Daoy (cell line): ENCODE data around the gene UBE2G2. TPM values are rescaled to one million over a fixed set of nuclear protein-coding genes. Genes with fewer than 3 reads are reported as not detected.
A peak's percentile ranks its signal among the peaks of the same experiment; 100 is the strongest.

Source experiments
- DNase-seq: peaks from one replicate; pipeline ENCODE4 v3.0.0-alpha.2; 2015; ENCODE audit warnings: low read depth
- total RNA-seq: library from RNA; depleted of rRNA; stranded (reverse); fragments of >200 nt; shearing (Covaris generic); gene quantifications from 2 replicates; pipeline ENCODE4 v1.2.3, GENCODE V29; 2014; rRNA removed

UBE2G2 gene
- 90.1 and 152 TPM in 2 replicates for total RNA-seq

- DNase-seq: peak; percentile 91
Observed at GRCh38 chr21:44801468-44802395, at the start of gene UBE2G2. TSS of gene UBE2G2 (minus strand) at chr21:44801820. CDS start at chr21:44801748, 72 bp downstream.

GRCh38 chr21:44850905-44851657, 49.5 kb upstream of the UBE2G2 start:
- no peak for DNase-seq

- DNase-seq: no peak
Observed at GRCh38 chr21:44850208-44850800, 48.7 kb upstream of the UBE2G2 start.

- no peak for DNase-seq
Observed at GRCh38 chr21:44849616-44850130, 48.1 kb upstream of the UBE2G2 start.

GRCh38 chr21:44848821-44849521, 47.4 kb upstream of the UBE2G2 start:
- no peak for DNase-seq

- DNase-seq: no peak
Observed at GRCh38 chr21:44847261-44848056, 45.8 kb upstream of the UBE2G2 start.

GRCh38 chr21:44846485-44847260, 45.1 kb upstream of the UBE2G2 start:
- DNase-seq: peak; percentile 57

- no peak for DNase-seq
Observed at GRCh38 chr21:44846224-44846484, 44.5 kb upstream of the UBE2G2 start.

- peak; percentile 74 for DNase-seq
Observed at GRCh38 chr21:44845418-44846223, 44.0 kb upstream of the UBE2G2 start.

GRCh38 chr21:44844256-44844655, 42.6 kb upstream of the UBE2G2 start:
- DNase-seq: no peak

GRCh38 chr21:44842721-44843445, 41.3 kb upstream of the UBE2G2 start:
- DNase-seq: no peak

GRCh38 chr21:44842087-44842486, 40.5 kb upstream of the UBE2G2 start:
- DNase-seq: no peak

- no peak for DNase-seq
Observed at GRCh38 chr21:44840771-44841170, 39.2 kb upstream of the UBE2G2 start.

GRCh38 chr21:44838951-44839350, 37.3 kb upstream of the UBE2G2 start:
- DNase-seq: no peak

- no peak for DNase-seq
Observed at GRCh38 chr21:44838039-44838895, 36.6 kb upstream of the UBE2G2 start.

GRCh38 chr21:44837537-44837936, 35.9 kb upstream of the UBE2G2 start:
- DNase-seq: no peak

- DNase-seq: no peak
Observed at GRCh38 chr21:44836666-44837471, 35.2 kb upstream of the UBE2G2 start.
